Mammary epithelial cell (primary cell): ENCODE measurements around the gene ENTPD1.

Experiments
- CTCF ChIP-seq, 2 donors: IDR thresholded peaks in 1 of 2; conservative IDR thresholded peaks in 1 of 2; 2 replicates each; pipeline ENCODE4 v1.5.1; 2011 to 2012; ENCODE audit warnings: inconsistent platforms in 2 of 2, low read length in 2 of 2, mild to moderate bottlenecking in 2 of 2, control low read depth in 1 of 2, low read depth in 1 of 2; ENCODE audit not compliant: insufficient read depth in 1 of 2; ENCODE audit errors: extremely low read depth in 1 of 2
- EZH2 ChIP-seq: IDR thresholded peaks from 2 replicates; pipeline ENCODE4 v1.6.1; 2012; ENCODE audit warnings: low read length, inconsistent platforms, borderline replicate concordance

DNA sequence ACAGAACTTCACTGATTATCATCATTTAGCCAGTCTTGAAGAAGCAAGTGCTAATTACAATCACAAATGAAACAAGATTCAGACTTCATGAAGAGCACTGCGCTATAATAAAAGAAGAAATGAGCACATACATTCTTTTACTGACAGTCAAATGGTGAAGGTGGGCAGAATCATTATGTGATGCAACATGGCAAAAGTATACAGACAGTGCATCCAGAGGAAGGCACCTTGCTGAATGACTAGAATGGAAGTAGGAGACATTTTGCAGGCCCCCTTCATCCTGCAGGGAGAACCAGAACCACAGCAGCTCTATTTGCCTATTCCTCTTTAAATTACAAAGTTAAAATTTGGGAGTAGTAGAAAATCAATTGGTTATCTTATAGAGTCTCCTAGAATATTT is 120.8 kb downstream of the ENTPD1 start:
- TF ChIP-seq CTCF (conservative IDR thresholded peaks at IDR 0.05 in 1 of 2, IDR thresholded peaks at IDR 0.05 in 1 of 2; ENCODE audit: extremely low read depth in 1 of 2, insufficient read depth in 1 of 2, low read depth in 1 of 2, low read length in 2 of 2) (no peak), EZH2 (no peak)
